ENCODE measurements around the gene SMCO2. TPM values are rescaled to one million over a fixed set of nuclear protein-coding genes. Genes with fewer than 3 reads are reported as not detected.

Gene SMCO2
- total RNA-seq, 1 experiment from 2014 or later, result 0.20 TPM

GRCh38 chr12:27467641-27468040 is 21.1 kb downstream of the SMCO2 start:
- Histone ChIP-seq H3K23ac (ENCODE audit: insufficient read length, low read depth, low read length) (no peak overlapping the region), H3K4ac (ENCODE audit: low read depth, low read length) (no peak overlapping the region), H3K14ac (ENCODE audit: insufficient read depth, low read length) (no peak overlapping the region), H3K9me3 (ENCODE audit: control insufficient read depth, low read depth, low read length) (no peaks in the 10 kb centered on the region), H3K9ac (ENCODE audit: extremely low read depth, insufficient read length, low read length) (no peak overlapping the region), H3K27ac (ENCODE audit: insufficient read length, low read depth, low read length) (no peak overlapping the region), H3K18ac (ENCODE audit: insufficient read length, low read depth, low read length) (no peak overlapping the region), H3K27me3 (ENCODE audit: insufficient read depth, low read length) (no peaks in the 10 kb centered on the region), H2BK20ac (ENCODE audit: low read depth, low read length, poor library complexity, severe bottlenecking) (no peak overlapping the region), H3K56ac (ENCODE audit: insufficient read length, low read depth, low read length) (no peak overlapping the region), H2AK5ac (ENCODE audit: insufficient read length, low read length) (no peak overlapping the region), H3K79me1 (ENCODE audit: insufficient read depth, low read depth, low read length, poor library complexity, severe bottlenecking) (no peaks in the 10 kb centered on the region), H3K4me1 (ENCODE audit: insufficient read depth, low read length) (no peaks in the 10 kb centered on the region), H2BK15ac (ENCODE audit: low read depth, low read length) (no peak overlapping the region), H4K91ac (ENCODE audit: insufficient read length, low read depth, low read length) (no peak overlapping the region), H4K8ac (replicated peaks; ENCODE audit: insufficient read length, low read depth, low read length) (no peak overlapping the region), H2BK12ac (ENCODE audit: insufficient read length, low read depth, low read length) (no peak overlapping the region), H3K4me2 (ENCODE audit: insufficient read depth, insufficient read length, low read length) (no peak overlapping the region), H3K79me2 (ENCODE audit: insufficient read depth, low read length) (no peaks in the 10 kb centered on the region), H4K20me1 (ENCODE audit: control insufficient read depth, insufficient read depth, insufficient read length) (no peaks in the 10 kb centered on the region), H2BK5ac (ENCODE audit: insufficient read length, low read length) (no peak overlapping the region), H3K23me2 (ENCODE audit: insufficient read length, low read depth, low read length, poor library complexity, severe bottlenecking) (no peaks in the 10 kb centered on the region), H2AFZ (ENCODE audit: low read length) (no peak overlapping the region), H2BK120ac (ENCODE audit: low read depth, low read length, poor library complexity, severe bottlenecking) (no peak overlapping the region), H4K5ac (ENCODE audit: insufficient read length, low read depth, low read length) (no peak overlapping the region), H3T11ph (ENCODE audit: low read length) (no peak overlapping the region)
- WGBS (ENCODE audit: extremely low coverage, insufficient read length, low lambda C conversion rate), result no CpG with 5 or more reads among the region's 3 CpGs
- Mint-ChIP-seq H3K9me3 (no peaks in the 10 kb centered on the region), H3K4me3 (no peak overlapping the region), H3K27ac (no peak overlapping the region), H3K4me1 (no peaks in the 10 kb centered on the region), H3K27me3 (ENCODE audit: low read depth) (peaks cover 1% of the 10 kb centered on the region; the same call in 1 of the 2 replicates), H3K36me3 (ENCODE audit: insufficient read depth in 1 of 3, low read depth in 3 of 3) (no peaks in the 10 kb centered on the region)
- DNase-seq, result no peak
- no peak for TF ChIP-seq CTCF (conservative IDR thresholded peaks at IDR 0.05)
